Measurements from ENCODE around the gene PARVG.

Gene PARVG

GRCh38 chr22:44217346-44217745, 36.6 kb downstream of the PARVG start:
- no peak for DNase-seq (ENCODE audit: low read depth)
- no peak overlapping the region for H3K4me3 ChIP-seq (ENCODE audit: low read depth, low read length)
- TF ChIP-seq POLR2A (IDR thresholded peaks at IDR 0.05; ENCODE audit: extremely low read depth, insufficient read length) (no peak), MYC (IDR thresholded peaks at IDR 0.05; ENCODE audit: low read depth, low read length) (no peak)
- TF ChIP-seq, protein P1, sequence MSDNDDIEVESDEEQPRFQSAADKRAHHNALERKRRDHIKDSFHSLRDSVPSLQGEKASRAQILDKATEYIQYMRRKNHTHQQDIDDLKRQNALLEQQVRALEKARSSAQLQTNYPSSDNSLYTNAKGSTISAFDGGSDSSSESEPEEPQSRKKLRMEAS (IDR thresholded peaks at IDR 0.05; ENCODE audit: low read depth, low read length): no peak
- TF ChIP-seq, protein P2, sequence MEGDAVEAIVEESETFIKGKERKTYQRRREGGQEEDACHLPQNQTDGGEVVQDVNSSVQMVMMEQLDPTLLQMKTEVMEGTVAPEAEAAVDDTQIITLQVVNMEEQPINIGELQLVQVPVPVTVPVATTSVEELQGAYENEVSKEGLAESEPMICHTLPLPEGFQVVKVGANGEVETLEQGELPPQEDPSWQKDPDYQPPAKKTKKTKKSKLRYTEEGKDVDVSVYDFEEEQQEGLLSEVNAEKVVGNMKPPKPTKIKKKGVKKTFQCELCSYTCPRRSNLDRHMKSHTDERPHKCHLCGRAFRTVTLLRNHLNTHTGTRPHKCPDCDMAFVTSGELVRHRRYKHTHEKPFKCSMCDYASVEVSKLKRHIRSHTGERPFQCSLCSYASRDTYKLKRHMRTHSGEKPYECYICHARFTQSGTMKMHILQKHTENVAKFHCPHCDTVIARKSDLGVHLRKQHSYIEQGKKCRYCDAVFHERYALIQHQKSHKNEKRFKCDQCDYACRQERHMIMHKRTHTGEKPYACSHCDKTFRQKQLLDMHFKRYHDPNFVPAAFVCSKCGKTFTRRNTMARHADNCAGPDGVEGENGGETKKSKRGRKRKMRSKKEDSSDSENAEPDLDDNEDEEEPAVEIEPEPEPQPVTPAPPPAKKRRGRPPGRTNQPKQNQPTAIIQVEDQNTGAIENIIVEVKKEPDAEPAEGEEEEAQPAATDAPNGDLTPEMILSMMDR (IDR thresholded peaks at IDR 0.05; ENCODE audit: low read depth, low read length): no peak

DNA sequence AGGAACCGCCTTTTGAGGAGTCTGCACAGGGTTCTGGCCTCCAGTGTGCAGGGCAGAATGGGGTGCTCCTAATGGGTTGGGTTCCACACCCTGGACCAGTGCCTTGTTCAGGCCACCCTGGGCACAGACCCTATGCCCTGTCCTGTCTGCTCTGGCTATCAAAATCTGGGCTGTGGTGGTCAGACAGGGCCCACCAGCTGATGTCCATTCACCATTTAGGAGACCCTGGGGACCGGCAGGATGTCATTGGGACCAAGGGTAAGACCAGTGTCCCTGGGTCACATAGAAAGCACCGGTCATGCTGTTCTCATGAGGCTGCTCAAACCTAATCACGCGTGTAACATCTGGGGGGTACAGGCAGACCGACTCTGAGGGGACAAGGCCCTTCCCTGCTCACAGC, 37.3 kb downstream of the PARVG start:
- TF ChIP-seq POLR2A (IDR thresholded peaks at IDR 0.05; ENCODE audit: extremely low read depth, insufficient read length) (no peak), MYC (IDR thresholded peaks at IDR 0.05; ENCODE audit: low read depth, low read length) (no peak)
- TF ChIP-seq, protein P1 (IDR thresholded peaks at IDR 0.05; ENCODE audit: low read depth, low read length): no peak
- TF ChIP-seq, protein P2 (IDR thresholded peaks at IDR 0.05; ENCODE audit: low read depth, low read length): no peak
- DNase-seq (ENCODE audit: low read depth): no peak
- no peak overlapping the region for H3K4me3 ChIP-seq (ENCODE audit: low read depth, low read length)

DNA sequence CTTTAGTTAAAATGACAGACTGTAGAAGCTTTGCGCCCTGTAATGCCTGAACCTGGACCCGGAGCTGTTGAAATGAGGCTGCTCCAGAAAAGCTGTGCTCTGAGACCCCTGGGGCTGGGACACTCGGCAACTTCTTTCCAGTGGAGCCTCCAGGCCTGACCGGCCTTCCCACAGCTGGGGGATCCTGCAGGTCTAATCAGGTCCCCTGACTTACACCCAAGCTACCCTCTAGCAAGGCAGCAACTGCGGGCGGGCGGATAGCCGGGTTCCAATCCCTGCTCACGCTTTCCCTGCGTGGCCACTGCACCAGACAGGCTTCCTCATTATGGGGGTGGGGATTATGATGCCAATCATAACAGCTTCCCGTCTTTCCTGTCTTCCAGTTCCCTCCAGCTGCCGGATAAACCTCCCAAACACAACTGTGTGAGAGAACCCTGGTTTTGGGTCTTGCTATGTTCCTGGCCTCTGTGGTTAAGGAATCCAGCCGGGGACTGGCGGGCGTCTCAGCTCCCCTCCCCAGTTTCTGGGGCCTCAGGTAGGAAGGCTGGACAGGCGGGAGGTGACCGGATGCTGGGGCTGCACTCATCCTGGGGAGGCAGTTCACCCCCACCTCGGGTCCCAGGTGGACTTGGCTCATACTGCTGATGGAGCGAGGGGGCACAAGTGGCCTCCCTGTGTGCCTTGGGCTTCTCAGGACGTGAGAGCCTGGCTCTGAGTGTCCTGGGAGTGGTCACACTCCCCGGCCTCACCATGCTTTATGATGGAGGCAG, 38.6 kb downstream of the PARVG start:
- no peak overlapping the region for H3K4me3 ChIP-seq (ENCODE audit: low read depth, low read length)
- no peak for DNase-seq (ENCODE audit: low read depth)
- TF ChIP-seq POLR2A (IDR thresholded peaks at IDR 0.05; ENCODE audit: extremely low read depth, insufficient read length) (no peak), MYC (IDR thresholded peaks at IDR 0.05; ENCODE audit: low read depth, low read length) (no peak)
- TF ChIP-seq, protein P2 (IDR thresholded peaks at IDR 0.05; ENCODE audit: low read depth, low read length): no peak
- TF ChIP-seq, protein P1 (IDR thresholded peaks at IDR 0.05; ENCODE audit: low read depth, low read length): no peak

DNA sequence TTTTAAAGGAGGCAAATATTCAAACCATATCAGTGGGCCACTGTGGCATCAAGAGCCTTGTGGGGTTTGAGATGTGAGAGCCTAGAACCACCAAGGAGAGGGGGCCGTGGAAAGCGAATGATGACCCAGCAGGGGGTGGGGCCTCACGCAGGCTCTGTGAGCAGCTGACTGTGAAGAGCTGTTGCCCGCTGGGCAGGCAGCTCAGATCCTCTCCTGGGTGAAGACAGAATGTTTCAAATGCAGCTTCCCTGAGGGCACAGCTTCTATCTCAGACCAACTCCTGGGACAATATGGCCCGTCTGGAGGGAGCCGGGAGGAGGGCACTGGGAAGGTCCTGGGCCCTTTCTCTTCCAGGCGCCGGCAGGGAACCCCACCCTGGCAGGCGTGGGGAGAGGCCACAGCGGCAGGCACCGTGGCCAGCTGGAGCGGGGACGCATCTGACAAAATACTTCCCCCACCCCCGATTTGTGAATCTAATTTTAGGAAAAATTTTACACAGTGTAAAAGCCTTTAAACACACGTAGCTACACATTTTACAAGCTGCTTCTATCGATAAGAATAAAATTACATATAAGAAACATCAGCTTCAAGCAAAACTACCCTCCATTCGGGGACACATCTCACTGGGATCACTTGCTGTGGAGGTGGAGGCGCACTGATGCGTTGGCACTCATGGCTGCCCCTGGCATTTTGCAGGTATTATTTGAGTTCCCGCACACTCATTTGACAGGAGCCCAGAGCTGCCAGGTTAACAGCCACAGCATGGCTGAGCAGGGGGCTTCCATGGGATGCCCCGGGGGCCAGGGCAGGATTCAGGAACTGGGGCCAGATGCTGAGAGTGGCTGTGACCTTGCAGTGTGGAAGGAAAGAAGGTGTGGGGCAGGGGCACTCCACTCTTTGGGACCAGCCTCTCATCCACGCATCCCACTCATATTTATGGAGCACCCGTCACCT, 40.3 kb downstream of the PARVG start:
- TF ChIP-seq, protein P1 (IDR thresholded peaks at IDR 0.05; ENCODE audit: low read depth, low read length): no peak
- no peak for TF ChIP-seq MYC (IDR thresholded peaks at IDR 0.05; ENCODE audit: low read depth, low read length)
- DNase-seq (ENCODE audit: low read depth): no peak
- H3K4me3 ChIP-seq (ENCODE audit: low read depth, low read length): no peak overlapping the region

- no peak overlapping the region for H3K4me3 ChIP-seq (ENCODE audit: low read depth, low read length)
- DNase-seq (ENCODE audit: low read depth): no peak
- TF ChIP-seq POLR2A (IDR thresholded peaks at IDR 0.05; ENCODE audit: extremely low read depth, insufficient read length) (no peak), MYC (IDR thresholded peaks at IDR 0.05; ENCODE audit: low read depth, low read length) (no peak)
- TF ChIP-seq, protein P2 (IDR thresholded peaks at IDR 0.05; ENCODE audit: low read depth, low read length): no peak
- TF ChIP-seq, protein P1 (IDR thresholded peaks at IDR 0.05; ENCODE audit: low read depth, low read length): no peak
These were observed 41.2 kb downstream of the PARVG start for GRCh38 chr22:44221710-44222475.

All from NB4 (cell line).